Activated B cell treated with CpG ODN at 0.5 μM for 24 hours (primary cell): ENCODE results near the gene TRAPPC10. TPM values are rescaled to one million over a fixed set of nuclear protein-coding genes. Genes with fewer than 3 reads are reported as not detected.

Experiments used
- ATAC-seq: fragments of 200-7000 bp; cut with Tn5 transposase; one replicate; pipeline ENCODE4 v1.10.0; 2021; ENCODE audit warnings: low read depth, mild to moderate bottlenecking, moderate library complexity
- CTCF ChIA-PET: fragments of 350-600 bp; sonication (Branson Sonifier 250); formaldehyde crosslinking; loops from one replicate; lab custom pipeline; 2021; ENCODE audit warnings: antibody characterized with exemption; lab: Charles Lee
- POLR2A ChIA-PET: fragments of 350-600 bp; sonication (Branson Sonifier 250); formaldehyde crosslinking; loops from one replicate; lab custom pipeline; 2021; ENCODE audit warnings: antibody characterized with exemption; lab: Charles Lee
- DNase-seq: peaks from one replicate; pipeline ENCODE4 v3.0.0; 2022
- H3K27ac Mint-ChIP-seq: one replicate; pipeline ENCODE4 v1.8.0; 2020; ENCODE audit warnings: mixed read lengths
- H3K27me3 Mint-ChIP-seq: one replicate; pipeline ENCODE4 v1.8.0; 2021; ENCODE audit warnings: mixed read lengths
- H3K36me3 Mint-ChIP-seq: one replicate; pipeline ENCODE4 v1.8.0; 2021; ENCODE audit warnings: low read depth, mixed read lengths
- H3K4me1 Mint-ChIP-seq: one replicate; pipeline ENCODE4 v1.8.0; 2021; ENCODE audit warnings: mixed read lengths
- H3K4me3 Mint-ChIP-seq: one replicate; pipeline ENCODE4 v1.8.0; 2020; ENCODE audit warnings: mild to moderate bottlenecking, mixed read lengths
- H3K9me3 Mint-ChIP-seq: one replicate; pipeline ENCODE4 v1.8.0; 2020; ENCODE audit warnings: mixed read lengths
- CTCF ChIP-seq: fragments of 200-600 bp; IDR thresholded peaks from one replicate; pipeline ENCODE4 v1.8.0; 2022; ENCODE audit warnings: antibody characterized with exemption, mild to moderate bottlenecking
- intact Hi-C: fragments of 100-400 bp; cut with micrococcal nuclease; formaldehyde crosslinking; loops from one replicate; pipeline ENCODE4 v1.15.1; 2024
- total RNA-seq: library from RNA; stranded (reverse); gene quantifications from 2 replicates; pipeline ENCODE4 v1.2.3, GENCODE V29; 2022

TRAPPC10 gene
- total RNA-seq, 1 donor from 2014 or later = 96.0 TPM

- DNase-seq = no peak
- peaks cover 35% of the 10 kb centered on the region for H3K4me1 Mint-ChIP-seq
- CTCF ChIA-PET = no interaction called here
- TF ChIP-seq CTCF = no peak
- peaks cover 10% of the 10 kb centered on the region for H3K36me3 Mint-ChIP-seq
- peak overlapping the region; percentile 86 for H3K27ac Mint-ChIP-seq
- intact Hi-C loops = loop anchor here (1.0 kb wide), 1 partner anchor 444 kb away; the partner anchor contains the start of gene LRRC3
- no peaks in the 10 kb centered on the region for H3K9me3 Mint-ChIP-seq
- POLR2A ChIA-PET = interaction anchor here (0.6 to 1.4 kb wide), 4 partner anchors 79 to 419 kb away, joined by 3 to 5 read pairs (median 4); partner anchors contain the start of gene CFAP410
- no peak for ATAC-seq
- H3K4me3 Mint-ChIP-seq = peak overlapping the region; percentile 87
- H3K27me3 Mint-ChIP-seq = no peaks in the 10 kb centered on the region
Measured at GRCh38 chr21:44011123-44011522, 986 bp upstream of the TRAPPC10 start.

- Mint-ChIP-seq H3K27ac (peak overlapping the region; percentile 85), H3K27me3 (no peaks in the 10 kb centered on the region), H3K4me1 (peaks cover 48% of the 10 kb centered on the region), H3K9me3 (no peaks in the 10 kb centered on the region), H3K36me3 (peaks cover 11% of the 10 kb centered on the region), H3K4me3 (peak overlapping the region; percentile 87)
- DNase-seq (peak; percentile 77), ATAC-seq (peak; percentile 79)
- no peak for TF ChIP-seq CTCF
- POLR2A ChIA-PET = interaction anchor here (0.5 to 2.1 kb wide), 9 partner anchors 9 to 285 kb away, joined by 3 to 10 read pairs (median 5); no protein-coding TSS in a partner anchor
- intact Hi-C loops = loop anchor here (1.0 to 2.0 kb wide), 7 partner anchors 9 to 1038 kb away; partner anchors contain the start of genes CFAP410 and PKNOX1
- CTCF ChIA-PET = interaction anchor here (1.0 to 1.1 kb wide), 2 partner anchors 78 to 284 kb away, joined by 3 to 5 read pairs; no protein-coding TSS in a partner anchor
Measured at GRCh38 chr21:44012474-44013379, 618 bp downstream of the TRAPPC10 start.

GRCh38 chr21:44013380-44014088 lies 1.4 kb downstream of the TRAPPC10 start:
- peak overlapping the region; percentile 85 for H3K27ac Mint-ChIP-seq
- ATAC-seq (no peak), DNase-seq (no peak)
- ChIA-PET CTCF (interaction anchor here (1.0 to 1.1 kb wide), 2 partner anchors 77 to 283 kb away, joined by 3 to 5 read pairs; no protein-coding TSS in a partner anchor), POLR2A (interaction anchor here (0.6 to 2.1 kb wide), 9 partner anchors 10 to 284 kb away, joined by 3 to 10 read pairs (median 5); no protein-coding TSS in a partner anchor)
- H3K9me3 Mint-ChIP-seq = no peaks in the 10 kb centered on the region
- H3K4me3 Mint-ChIP-seq = peak overlapping the region; percentile 87
- H3K4me1 Mint-ChIP-seq = peaks cover 55% of the 10 kb centered on the region
- peaks cover 15% of the 10 kb centered on the region for H3K36me3 Mint-ChIP-seq
- intact Hi-C loops = loop anchor here (1.0 to 2.0 kb wide), 6 partner anchors 8 to 1039 kb away; partner anchors contain the start of gene PKNOX1
- TF ChIP-seq CTCF = no peak
- no peaks in the 10 kb centered on the region for H3K27me3 Mint-ChIP-seq

- Mint-ChIP-seq H3K27me3 (no peaks in the 10 kb centered on the region), H3K4me1 (peaks cover 86% of the 10 kb centered on the region), H3K36me3 (peaks cover 13% of the 10 kb centered on the region), H3K9me3 (no peaks in the 10 kb centered on the region), H3K4me3 (no peak overlapping the region), H3K27ac (peak overlapping the region; percentile 41)
- DNase-seq (no peak), ATAC-seq (no peak)
- intact Hi-C loops = no loop called here
- CTCF ChIA-PET = interaction anchor here (0.9 kb wide), 1 partner anchor 41 kb away, joined by 3 read pairs; no protein-coding TSS in a partner anchor
- POLR2A ChIA-PET = no interaction called here
- TF ChIP-seq CTCF = no peak
Measured at GRCh38 chr21:44017601-44018000, 5.5 kb downstream of the TRAPPC10 start.
